SU-DHL-6 (cell line): ENCODE results near the gene ARRB1.

Source experiments
- CTCF ChIP-seq: fragments of 200-600 bp; sonication (generic); IDR thresholded peaks from one replicate; pipeline ENCODE4 v1.5.1; 2017; ENCODE audit warnings: antibody characterized with exemption, mild to moderate bottlenecking, low read length, moderate library complexity; ENCODE audit not compliant: insufficient read depth, poor library complexity, severe bottlenecking
- EZH2phosphoT487 ChIP-seq: fragments of 200-600 bp; sonication (generic), shearing (Covaris generic); conservative IDR thresholded peaks from 2 replicates; pipeline ENCODE4 v1.6.1; 2018; ENCODE audit warnings: mild to moderate bottlenecking, antibody characterized with exemption, low read length, moderate library complexity, mixed read lengths

GRCh38 chr11:75307058-75307457, 44.4 kb downstream of the ARRB1 start:
- TF ChIP-seq CTCF (no peak), EZH2phosphoT487 (no peak)
